Liver (tissue), 9 donors: ENCODE results near the gene PPT1. TPM values are rescaled to one million over a fixed set of nuclear protein-coding genes. Genes with fewer than 3 reads are reported as not detected.

Experiments used
- DNase-seq: peaks from one replicate; pipeline ENCODE4 v3.0.0-alpha.2; 2017; ENCODE audit warnings: low spot score
- H3K27ac ChIP-seq, 2 donors: one replicate each; pipeline ENCODE4 v1.7.0; 2013; ENCODE audit warnings: inconsistent platforms in 2 of 2, low read length in 2 of 2, control low read depth in 1 of 2, low read depth in 1 of 2, mild to moderate bottlenecking in 1 of 2
- H3K27me3 ChIP-seq, 4 donors: one replicate each; pipeline versions ENCODE4 v1.6.1 to v1.7.0; 2013; ENCODE audit warnings: low read length in 3 of 4, inconsistent platforms in 1 of 4, mild to moderate bottlenecking in 1 of 4, moderate library complexity in 1 of 4; ENCODE audit not compliant: control insufficient read depth in 4 of 4, insufficient read depth in 4 of 4
- H3K36me3 ChIP-seq, 4 donors: one replicate each; pipeline versions ENCODE4 v1.6.1 to v1.7.0; 2013; ENCODE audit warnings: low read length in 3 of 4, mild to moderate bottlenecking in 3 of 4, low read depth in 1 of 4, moderate library complexity in 1 of 4; ENCODE audit not compliant: control insufficient read depth in 4 of 4, insufficient read depth in 3 of 4
- H3K4me1 ChIP-seq, 4 donors: one replicate each; pipeline versions ENCODE4 v1.6.1 to v1.7.0; 2013; ENCODE audit warnings: low read length in 3 of 4, mild to moderate bottlenecking in 3 of 4, moderate library complexity in 1 of 4; ENCODE audit not compliant: control insufficient read depth in 4 of 4, insufficient read depth in 4 of 4
- H3K4me3 ChIP-seq, 3 donors: one replicate each; pipeline versions ENCODE4 v1.6.1 to v1.7.0; 2013; ENCODE audit warnings: low read length in 3 of 3, control low read depth in 1 of 3, low read depth in 1 of 3, mild to moderate bottlenecking in 1 of 3
- H3K9ac ChIP-seq, 2 donors: one replicate each; pipeline ENCODE4 v1.7.0; 2013; ENCODE audit warnings: low read length in 2 of 2, mild to moderate bottlenecking in 2 of 2, moderate library complexity in 2 of 2, control low read depth in 1 of 2, low read depth in 1 of 2
- H3K9me3 ChIP-seq, 4 donors: one replicate each; pipeline versions ENCODE4 v1.6.1 to v1.7.0; 2013; ENCODE audit warnings: low read length in 3 of 4; ENCODE audit not compliant: control insufficient read depth in 4 of 4
- ATF3 ChIP-seq: IDR thresholded peaks from 2 replicates; pipeline ENCODE4 v1.6.1; 2016; ENCODE audit warnings: antibody characterized with exemption
- FOXA2 ChIP-seq: IDR thresholded peaks from 2 replicates; pipeline ENCODE4 v1.6.1; 2016; ENCODE audit warnings: antibody characterized with exemption
- HNF4A ChIP-seq, 2 donors: conservative IDR thresholded peaks; 2 replicates each; pipeline ENCODE4 v1.6.1; 2016; ENCODE audit warnings: antibody characterized with exemption in 2 of 2, mild to moderate bottlenecking in 2 of 2
- HNF4G ChIP-seq: IDR thresholded peaks from 2 replicates; pipeline ENCODE4 v1.6.1; 2016; ENCODE audit warnings: antibody characterized with exemption
- RAD21 ChIP-seq, 2 donors: IDR thresholded peaks; 2 replicates each; pipeline ENCODE4 v1.6.1; 2016; ENCODE audit warnings: antibody characterized with exemption in 2 of 2, mild to moderate bottlenecking in 2 of 2
- REST ChIP-seq: IDR thresholded peaks from 2 replicates; pipeline ENCODE4 v1.6.1; 2016; ENCODE audit warnings: antibody characterized with exemption, mild to moderate bottlenecking
- SP1 ChIP-seq: IDR thresholded peaks from 2 replicates; pipeline ENCODE4 v1.6.1; 2018; ENCODE audit warnings: antibody characterized with exemption, mild to moderate bottlenecking
- TAF1 ChIP-seq: conservative IDR thresholded peaks from 2 replicates; pipeline ENCODE4 v1.6.1; 2016; ENCODE audit warnings: antibody characterized with exemption, mild to moderate bottlenecking
- WGBS: extraction: QIAGEN DNeasy Blood & Tissue Kit; methylation state at CpG from one replicate; pipeline ENCODE4 v1.1.7; 2013; 5-methylcytosine and 5-hydroxymethylcytosine counted together
- polyA plus RNA-seq, 2 donors: library from polyadenylated mRNA; stranded (reverse) in 1 of 2; unstranded in 1 of 2; fragments of 200-250 nt in 1 of 2; fragments of >200 nt in 1 of 2; fragmentation: Nextera tagmentation in 1 of 2; extraction: Ambion mirVana in 1 of 2; gene quantifications; one replicate each; pipeline versions ENCODE4 v1.2.1 to v1.2.3, GENCODE V29; 2013 to 2015
- total RNA-seq, 2 donors: library from RNA; depleted of rRNA; stranded (reverse); fragments of >200 nt; gene quantifications; one replicate each; pipeline ENCODE4 v1.2.3, GENCODE V29; 2014
- donor health status: healthy.
- donor health status: healthy.
- donor health status: healthy.
- donor health status: healthy.
- donor health status: healthy.

PPT1 gene
- total and polyA plus RNA-seq, 4 donors, result 15.4 to 46.8 (median 27.1) TPM

GRCh38 chr1:40102896-40103295 is 5.8 kb upstream of the PPT1 start (continued):
- no peak for TF ChIP-seq REST

- Histone ChIP-seq H3K9me3 (peaks cover 0 to 5% (median 1%) of the 10 kb centered on the region in 4 donors), H3K4me1 (peaks cover 0 to 7% (median 3%) of the 10 kb centered on the region in 4 donors), H3K36me3 (no peaks in the 10 kb centered on the region), H3K27me3 (no peaks in the 10 kb centered on the region), H3K9ac (no peak overlapping the region), H3K27ac (no peak overlapping the region), H3K4me3 (no peak overlapping the region)
- no peak for DNase-seq
- WGBS, result 59% methylated on average over 1 of the region's 1 CpG
- no peak for TF ChIP-seq HNF4G
- no peak for TF ChIP-seq ATF3
- no peak for TF ChIP-seq FOXA2
- TF ChIP-seq SP1, result no peak
- TF ChIP-seq REST, result no peak
- TF ChIP-seq HNF4A (conservative IDR thresholded peaks at IDR 0.05), result no peak
- TF ChIP-seq TAF1, result no peak
- no peak for TF ChIP-seq RAD21 (IDR thresholded peaks at IDR 0.05)
Observed at GRCh38 chr1:40102038-40102437, 5.0 kb upstream of the PPT1 start.

- H3K27ac ChIP-seq, result no peak overlapping the region
- WGBS, result 14% methylated on average over 9 of the region's 9 CpGs
Observed at GRCh38 chr1:40096646-40096976, 441 bp downstream of the PPT1 start.

More at GRCh38 chr1:40096646-40096976, 441 bp downstream of the PPT1 start:
- H3K36me3 ChIP-seq, result peaks cover 0 to 2% (median 0%) of the 10 kb centered on the region in 4 donors
- no peaks in the 10 kb centered on the region for H3K9me3 ChIP-seq
- no peak for TF ChIP-seq TAF1
- no peak for TF ChIP-seq ATF3
- no peak for DNase-seq
- peaks cover 0 to 12% (median 5%) of the 10 kb centered on the region in 4 donors for H3K4me1 ChIP-seq
- H3K4me3 ChIP-seq, result peak overlapping the region; percentile 40 to 59 (median 59)
- H3K9ac ChIP-seq, result no peak overlapping the region
- no peaks in the 10 kb centered on the region for H3K27me3 ChIP-seq
